Measurements from ENCODE around the gene WDR33.
A peak's percentile ranks its signal among the peaks of the same experiment; 100 is the strongest.

Gene WDR33

DNA sequence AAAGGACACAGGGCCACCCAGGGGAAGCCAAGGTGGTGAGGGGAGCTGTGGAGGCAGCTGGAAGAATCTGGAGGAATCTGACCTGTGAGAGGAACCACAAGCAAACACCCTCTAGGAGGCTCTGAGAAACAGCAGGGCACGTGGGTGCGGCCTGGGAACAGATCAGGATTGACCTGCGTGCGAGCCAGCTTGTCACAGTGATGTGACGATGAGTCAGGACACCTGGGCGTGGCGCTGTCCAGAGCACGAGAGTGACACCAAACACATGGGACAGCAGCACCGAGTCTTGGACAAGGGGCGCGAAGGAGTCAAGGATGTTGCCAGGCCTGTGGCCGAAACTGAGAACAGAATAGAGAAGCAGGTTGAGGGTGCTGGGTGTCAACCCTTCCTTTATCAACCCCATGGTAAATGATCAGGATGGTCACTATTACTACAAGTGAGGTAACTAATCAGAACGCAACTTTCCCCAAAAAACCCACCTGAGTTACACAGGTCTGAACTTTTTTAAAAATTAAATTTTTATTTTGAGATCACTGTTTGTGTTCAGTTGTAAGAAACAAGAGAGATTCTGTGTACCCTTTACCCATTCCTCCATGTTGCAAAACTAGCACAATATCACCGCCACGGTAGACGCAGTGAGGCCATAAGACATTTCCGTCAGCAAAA lies 110.3 kb downstream of the WDR33 start:
- H3K9ac ChIP-seq (ENCODE audit: low read length), result peak overlapping the region; percentile 54
- H3K27ac ChIP-seq (ENCODE audit: low read depth, low read length), result peak overlapping the region; percentile 95
- H3K27me3 ChIP-seq (ENCODE audit: control insufficient read depth in 1 of 2, insufficient read depth in 2 of 2, low read length in 2 of 2), result no peaks in the 10 kb centered on the region
- H3K4me3 ChIP-seq (ENCODE audit: low read depth in 1 of 2, low read length in 2 of 2), result peak overlapping the region; percentile 49 to 69
- H3K9me3 ChIP-seq (ENCODE audit: low read length), result no peaks in the 10 kb centered on the region
- H3K4me1 ChIP-seq (ENCODE audit: insufficient read depth, low read length), result peaks cover 27% of the 10 kb centered on the region
- H3K36me3 ChIP-seq (ENCODE audit: insufficient read depth, low read length), result peaks cover 14% of the 10 kb centered on the region

DNA sequence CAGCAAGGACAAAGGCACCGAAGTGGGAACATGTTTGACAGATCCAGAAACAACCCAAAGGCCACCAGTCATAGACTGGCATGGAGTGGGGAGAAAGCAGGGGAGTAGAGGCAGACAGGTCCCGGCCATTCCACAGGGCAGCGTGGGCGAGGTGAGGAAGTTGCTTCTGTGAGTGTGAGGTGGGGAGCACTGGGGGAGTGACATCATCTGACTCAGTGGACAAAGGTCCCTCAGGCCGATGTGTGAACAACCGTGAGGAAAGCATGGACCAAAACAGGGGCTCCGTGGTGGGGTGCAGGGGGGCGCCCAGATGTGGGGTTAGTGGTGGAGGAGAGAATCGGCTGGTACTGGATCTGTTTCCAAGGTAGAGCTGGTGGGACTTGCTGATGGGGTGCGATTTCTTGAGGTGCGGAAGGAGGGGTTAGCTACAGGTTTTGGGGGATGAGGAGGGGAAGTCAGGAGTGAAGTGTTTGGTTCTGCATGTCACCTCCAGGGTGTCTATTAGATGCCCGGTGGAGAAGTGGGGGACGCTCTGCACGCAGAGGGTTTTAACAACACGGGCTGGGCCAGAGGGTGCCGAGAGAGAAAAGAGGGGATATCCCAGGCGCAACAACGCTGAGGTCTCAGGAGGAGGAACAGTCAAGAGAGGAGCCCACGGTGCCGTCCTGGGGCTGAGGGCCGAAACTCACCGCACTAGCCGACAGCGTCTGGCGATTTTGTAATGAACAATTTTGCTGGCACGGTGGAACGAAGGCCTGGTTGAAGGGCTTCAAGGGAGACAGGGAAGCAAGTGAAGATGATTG lies 112.2 kb downstream of the WDR33 start:
- no peak overlapping the region for H3K4me3 ChIP-seq (ENCODE audit: low read depth in 1 of 2, low read length in 2 of 2)

DNA sequence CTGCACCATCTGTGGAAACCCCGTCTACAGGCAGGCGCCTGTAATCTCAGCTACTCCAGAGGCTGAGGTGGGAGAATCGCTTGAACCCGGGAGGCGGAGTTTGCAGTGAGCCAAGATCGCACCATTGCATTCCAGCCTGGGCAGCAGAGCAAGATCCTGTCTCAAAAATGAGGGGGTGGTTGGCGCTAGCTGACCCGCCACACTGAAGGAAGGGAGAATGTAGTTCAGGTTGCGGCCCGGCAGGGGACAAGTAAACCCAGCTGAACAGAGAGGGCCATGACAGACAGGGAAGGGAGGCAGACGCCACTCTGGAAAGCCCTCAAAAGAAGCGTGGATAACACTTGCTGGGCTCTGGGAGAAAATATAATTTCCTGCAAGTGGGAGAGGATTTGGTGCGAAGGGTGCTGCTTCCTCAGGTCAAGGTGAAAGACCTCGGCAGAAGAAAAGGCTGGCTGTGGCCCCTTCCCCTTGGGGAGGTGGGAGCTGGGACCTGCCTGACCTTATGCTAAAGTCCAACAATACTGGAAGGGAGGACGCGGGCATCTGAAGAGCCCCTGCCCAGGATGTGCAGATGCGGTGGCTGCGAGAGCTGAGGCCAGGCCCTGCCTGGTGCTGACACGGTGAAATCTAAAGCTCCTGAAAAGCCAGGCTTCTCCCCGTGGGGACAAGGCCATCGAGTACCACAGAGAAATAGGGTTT lies 113.3 kb downstream of the WDR33 start:
- Histone ChIP-seq H3K27me3 (ENCODE audit: control insufficient read depth in 1 of 2, insufficient read depth in 2 of 2, low read length in 2 of 2) (no peaks in the 10 kb centered on the region), H3K9ac (ENCODE audit: low read length) (no peak overlapping the region), H3K4me1 (ENCODE audit: insufficient read depth, low read length) (peaks cover 14% of the 10 kb centered on the region), H3K36me3 (ENCODE audit: insufficient read depth, low read length) (no peaks in the 10 kb centered on the region), H3K4me3 (ENCODE audit: low read depth in 1 of 2, low read length in 2 of 2) (no peak overlapping the region), H3K27ac (ENCODE audit: low read depth, low read length) (no peak overlapping the region), H3K9me3 (ENCODE audit: low read length) (no peaks in the 10 kb centered on the region)

More for the DNA sequence above, 112.2 kb downstream of the WDR33 start:
- no peaks in the 10 kb centered on the region for H3K9me3 ChIP-seq (ENCODE audit: low read length)
- H3K9ac ChIP-seq (ENCODE audit: low read length), result no peak overlapping the region
- H3K36me3 ChIP-seq (ENCODE audit: insufficient read depth, low read length), result peaks cover 5% of the 10 kb centered on the region
- peaks cover 25% of the 10 kb centered on the region for H3K4me1 ChIP-seq (ENCODE audit: insufficient read depth, low read length)
- H3K27me3 ChIP-seq (ENCODE audit: control insufficient read depth in 1 of 2, insufficient read depth in 2 of 2, low read length in 2 of 2), result no peaks in the 10 kb centered on the region
- H3K27ac ChIP-seq (ENCODE audit: low read depth, low read length), result no peak overlapping the region

DNA sequence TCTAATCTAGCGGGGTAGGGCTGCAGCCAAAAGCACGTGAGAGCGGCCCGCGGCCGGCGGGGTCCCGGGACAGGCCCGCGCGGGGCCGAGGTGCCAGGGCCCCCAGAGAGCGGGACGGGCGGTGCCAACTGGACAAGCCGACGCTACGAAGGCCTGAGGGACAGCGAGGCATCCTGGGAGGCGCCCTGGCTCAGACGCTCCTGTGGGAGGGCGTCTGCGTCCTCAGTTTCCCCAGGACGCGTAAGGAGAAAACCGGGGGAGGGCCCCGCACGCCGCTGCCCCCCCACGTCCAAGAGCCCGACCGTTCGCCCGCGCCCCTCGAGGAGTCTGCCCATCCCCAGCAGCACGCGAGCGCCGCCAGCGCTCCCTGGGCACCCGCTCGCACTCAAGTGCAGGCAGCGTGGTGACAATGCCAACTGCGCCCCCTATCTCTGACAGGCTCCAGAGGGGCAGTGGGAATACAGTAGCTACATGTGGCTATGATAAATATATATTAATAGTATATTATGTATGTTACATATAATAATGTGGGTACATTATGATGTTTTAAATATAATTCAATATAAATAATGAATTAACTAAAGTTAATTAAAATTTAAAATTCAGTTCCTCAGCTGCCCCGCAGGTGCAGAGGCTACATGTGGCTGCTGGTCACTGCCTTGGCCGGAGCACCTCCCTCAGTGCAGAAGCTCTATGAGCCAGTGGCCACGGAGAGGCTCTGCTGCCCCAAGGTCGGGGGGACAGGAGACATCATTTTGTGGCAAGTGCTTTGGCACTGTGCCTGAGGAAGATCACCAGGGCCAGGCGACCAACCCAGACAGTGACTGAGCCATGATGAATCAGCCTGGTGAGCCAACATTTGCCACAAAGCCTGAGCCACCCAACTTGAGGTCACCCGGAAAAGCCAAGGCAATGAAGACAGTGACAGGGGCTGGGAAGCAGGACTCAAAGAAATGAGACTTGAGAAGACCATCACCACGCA lies 115.2 kb downstream of the WDR33 start:
- H3K27ac ChIP-seq (ENCODE audit: low read depth, low read length), result no peak overlapping the region
- no peaks in the 10 kb centered on the region for H3K36me3 ChIP-seq (ENCODE audit: insufficient read depth, low read length)
- H3K4me1 ChIP-seq (ENCODE audit: insufficient read depth, low read length), result peaks cover 6% of the 10 kb centered on the region
- H3K27me3 ChIP-seq (ENCODE audit: control insufficient read depth in 1 of 2, insufficient read depth in 2 of 2, low read length in 2 of 2), result no peaks in the 10 kb centered on the region
- no peaks in the 10 kb centered on the region for H3K9me3 ChIP-seq (ENCODE audit: low read length)
- peak overlapping the region; percentile 49 for H3K9ac ChIP-seq (ENCODE audit: low read length)
- H3K4me3 ChIP-seq (ENCODE audit: low read depth in 1 of 2, low read length in 2 of 2), result peak overlapping the region; percentile 35 to 38

DNA sequence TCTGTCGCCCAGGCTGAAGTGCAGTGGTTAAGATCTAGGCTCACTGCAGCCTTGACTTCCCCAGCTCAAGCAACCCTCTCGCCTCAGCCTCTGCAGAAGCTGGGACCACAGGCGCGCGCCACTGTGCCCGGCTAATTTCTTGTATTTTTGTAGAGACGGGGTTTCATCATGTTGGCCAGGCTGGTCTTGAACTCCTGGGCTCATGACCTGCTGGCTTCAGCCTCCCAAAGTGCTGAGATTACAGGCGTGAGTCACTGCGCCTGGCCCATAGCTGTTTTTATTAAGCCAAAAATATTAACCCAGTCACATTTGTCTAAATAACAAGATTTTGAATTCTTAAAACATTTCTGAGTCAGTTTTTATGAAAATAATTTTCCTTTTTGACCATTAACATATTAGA lies 116.0 kb downstream of the WDR33 start:
- Histone ChIP-seq H3K9ac (ENCODE audit: low read length) (peak overlapping the region; percentile 49), H3K4me3 (ENCODE audit: low read depth in 1 of 2, low read length in 2 of 2) (no peak overlapping the region)

DNA sequence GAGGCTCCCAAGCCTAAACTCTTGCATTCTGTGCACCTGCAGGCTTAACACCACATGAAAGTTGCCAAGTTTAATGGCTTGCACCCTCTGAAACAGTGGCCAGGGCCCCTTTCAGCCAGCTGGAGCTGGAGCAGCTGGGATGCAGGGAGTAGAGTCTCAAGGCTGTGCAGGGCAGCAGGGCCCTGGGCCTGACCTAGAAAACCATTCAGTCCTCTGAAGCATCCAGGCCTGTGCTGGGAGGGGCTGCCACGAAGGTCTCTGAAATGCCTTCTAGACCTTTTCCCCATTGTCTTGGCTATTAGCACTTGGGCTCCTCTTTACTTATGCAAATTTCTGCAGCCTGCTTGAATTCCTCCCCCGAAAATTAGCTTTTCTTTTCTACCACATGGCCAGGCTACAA lies 120.3 kb downstream of the WDR33 start:
- H3K9ac ChIP-seq (ENCODE audit: low read length), result no peak overlapping the region
- H3K9me3 ChIP-seq (ENCODE audit: low read length), result no peaks in the 10 kb centered on the region
- peaks cover 8% of the 10 kb centered on the region for H3K4me1 ChIP-seq (ENCODE audit: insufficient read depth, low read length)
- no peak overlapping the region for H3K27ac ChIP-seq (ENCODE audit: low read depth, low read length)
- no peaks in the 10 kb centered on the region for H3K36me3 ChIP-seq (ENCODE audit: insufficient read depth, low read length)
- H3K27me3 ChIP-seq (ENCODE audit: control insufficient read depth in 1 of 2, insufficient read depth in 2 of 2, low read length in 2 of 2), result no peaks in the 10 kb centered on the region
- no peak overlapping the region for H3K4me3 ChIP-seq (ENCODE audit: low read depth in 1 of 2, low read length in 2 of 2)

More for the DNA sequence above, 116.0 kb downstream of the WDR33 start:
- H3K27me3 ChIP-seq (ENCODE audit: control insufficient read depth in 1 of 2, insufficient read depth in 2 of 2, low read length in 2 of 2), result no peaks in the 10 kb centered on the region
- H3K9me3 ChIP-seq (ENCODE audit: low read length), result no peaks in the 10 kb centered on the region
- no peak overlapping the region for H3K27ac ChIP-seq (ENCODE audit: low read depth, low read length)
- H3K4me1 ChIP-seq (ENCODE audit: insufficient read depth, low read length), result no peaks in the 10 kb centered on the region
- H3K36me3 ChIP-seq (ENCODE audit: insufficient read depth, low read length), result no peaks in the 10 kb centered on the region

DNA sequence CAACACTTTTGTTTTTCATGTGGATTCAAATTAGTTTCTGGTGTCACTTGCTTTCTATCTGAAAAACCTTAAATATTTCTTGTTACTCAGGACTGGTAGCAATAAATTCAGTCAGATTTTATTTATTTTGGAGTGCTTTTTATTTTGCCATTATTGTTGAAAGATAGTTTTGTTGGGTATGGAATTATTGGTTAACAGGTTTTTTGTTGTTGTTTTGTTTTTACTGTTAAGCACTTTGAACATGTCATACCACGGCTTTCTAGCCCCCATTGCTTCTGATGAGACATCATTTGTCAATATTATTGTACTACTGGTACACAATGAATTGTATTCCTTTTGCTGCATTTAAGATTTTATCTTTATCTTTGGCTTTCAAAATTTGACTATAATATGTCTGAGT lies 122.6 kb downstream of the WDR33 start:
- H3K4me3 ChIP-seq (ENCODE audit: low read depth in 1 of 2, low read length in 2 of 2), result no peak overlapping the region
- peaks cover 21% of the 10 kb centered on the region for H3K4me1 ChIP-seq (ENCODE audit: insufficient read depth, low read length)
- H3K9ac ChIP-seq (ENCODE audit: low read length), result no peak overlapping the region
- H3K27ac ChIP-seq (ENCODE audit: low read depth, low read length), result no peak overlapping the region
- H3K9me3 ChIP-seq (ENCODE audit: low read length), result no peaks in the 10 kb centered on the region
- no peaks in the 10 kb centered on the region for H3K27me3 ChIP-seq (ENCODE audit: control insufficient read depth in 1 of 2, insufficient read depth in 2 of 2, low read length in 2 of 2)
- H3K36me3 ChIP-seq (ENCODE audit: insufficient read depth, low read length), result no peaks in the 10 kb centered on the region

DNA sequence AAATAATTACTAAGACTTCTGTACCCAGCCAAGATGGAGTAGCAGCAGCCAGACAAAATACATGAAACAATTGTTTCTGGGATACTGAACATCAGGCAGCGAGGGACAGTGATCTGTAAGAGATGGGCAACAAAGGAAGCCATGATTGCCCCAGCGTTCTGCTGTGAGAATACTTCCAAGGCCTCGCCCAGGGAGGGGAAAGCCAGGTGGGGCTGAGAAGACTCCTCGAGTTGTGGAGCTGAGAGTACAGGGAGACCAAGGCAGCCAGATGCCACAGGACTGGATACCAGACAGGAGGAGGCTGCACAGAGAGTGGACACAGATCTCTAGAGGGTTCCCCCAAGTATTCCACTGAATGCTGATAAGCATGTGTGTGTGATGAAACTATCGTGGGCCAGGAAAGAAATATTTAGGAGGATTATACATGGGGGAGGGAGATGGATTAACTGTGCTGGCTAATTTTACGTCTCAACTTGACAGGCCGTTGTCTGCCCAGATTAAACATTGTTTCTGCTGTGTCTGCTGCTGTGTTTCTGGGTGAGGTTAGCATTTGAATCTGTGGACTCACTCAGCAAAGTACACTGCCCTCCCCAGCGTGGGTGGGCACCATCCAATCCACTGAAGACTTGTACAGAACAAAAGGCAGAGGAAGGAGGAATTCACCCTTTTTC lies 125.4 kb downstream of the WDR33 start:
- Histone ChIP-seq H3K27ac (ENCODE audit: low read depth, low read length) (peak overlapping the region; percentile 57), H3K9me3 (ENCODE audit: low read length) (no peaks in the 10 kb centered on the region), H3K4me3 (ENCODE audit: low read depth in 1 of 2, low read length in 2 of 2) (no peak overlapping the region), H3K36me3 (ENCODE audit: insufficient read depth, low read length) (no peaks in the 10 kb centered on the region), H3K9ac (ENCODE audit: low read length) (no peak overlapping the region), H3K27me3 (ENCODE audit: control insufficient read depth in 1 of 2, insufficient read depth in 2 of 2, low read length in 2 of 2) (no peaks in the 10 kb centered on the region), H3K4me1 (ENCODE audit: insufficient read depth, low read length) (peaks cover 47% of the 10 kb centered on the region)

DNA sequence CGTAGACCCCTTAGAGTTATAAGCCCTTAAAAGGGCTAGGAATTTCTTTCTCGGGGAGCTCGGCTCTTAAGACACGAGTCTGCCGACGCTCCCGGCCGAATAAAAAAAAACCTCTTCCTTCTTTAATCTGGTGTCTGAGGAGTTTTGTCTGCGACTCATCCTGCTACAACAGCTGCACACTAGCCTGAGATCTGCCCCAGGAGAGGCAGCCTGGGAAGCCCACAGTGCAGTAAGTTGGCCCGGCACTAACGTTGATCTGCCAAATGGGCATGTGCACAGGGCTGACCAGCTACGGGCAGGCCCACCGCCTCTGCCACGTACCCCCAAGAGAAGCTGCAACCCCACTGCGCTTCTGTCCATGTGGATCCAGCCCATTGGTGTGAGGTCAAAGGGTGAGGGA lies 127.2 kb downstream of the WDR33 start:
- Histone ChIP-seq H3K9ac (ENCODE audit: low read length) (no peak overlapping the region), H3K4me3 (ENCODE audit: low read depth in 1 of 2, low read length in 2 of 2) (no peak overlapping the region), H3K9me3 (ENCODE audit: low read length) (no peaks in the 10 kb centered on the region), H3K36me3 (ENCODE audit: insufficient read depth, low read length) (no peaks in the 10 kb centered on the region), H3K4me1 (ENCODE audit: insufficient read depth, low read length) (peaks cover 48% of the 10 kb centered on the region), H3K27ac (ENCODE audit: low read depth, low read length) (peak overlapping the region; percentile 82), H3K27me3 (ENCODE audit: control insufficient read depth in 1 of 2, insufficient read depth in 2 of 2, low read length in 2 of 2) (no peaks in the 10 kb centered on the region)

DNA sequence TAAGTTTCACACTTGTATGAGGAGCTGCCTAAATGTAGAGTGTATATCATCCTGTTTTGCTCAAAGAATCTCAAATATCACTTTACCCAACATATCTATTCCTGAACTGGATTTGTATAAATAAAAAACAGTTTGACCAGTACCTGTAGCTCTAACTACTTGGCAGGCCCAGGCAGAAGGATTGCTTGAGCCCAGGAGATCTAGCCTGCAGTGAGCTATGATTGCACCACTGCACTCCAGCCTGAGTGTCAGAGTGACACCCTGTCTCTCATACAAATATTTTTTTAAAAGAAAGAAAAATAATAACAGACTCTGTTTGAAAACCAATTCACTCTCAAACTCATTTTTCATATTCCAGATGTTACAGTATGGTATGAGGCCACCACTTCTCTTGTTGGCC lies 127.9 kb downstream of the WDR33 start:
- Histone ChIP-seq H3K9ac (ENCODE audit: low read length) (no peak overlapping the region), H3K4me3 (ENCODE audit: low read depth in 1 of 2, low read length in 2 of 2) (no peak overlapping the region), H3K27me3 (ENCODE audit: control insufficient read depth in 1 of 2, insufficient read depth in 2 of 2, low read length in 2 of 2) (no peaks in the 10 kb centered on the region), H3K27ac (ENCODE audit: low read depth, low read length) (peak overlapping the region; percentile 90), H3K4me1 (ENCODE audit: insufficient read depth, low read length) (peaks cover 48% of the 10 kb centered on the region), H3K36me3 (ENCODE audit: insufficient read depth, low read length) (no peaks in the 10 kb centered on the region), H3K9me3 (ENCODE audit: low read length) (no peaks in the 10 kb centered on the region)
